NCI-H1436 (cell line): ENCODE results near the gene CAPZA2.
"Not testable (repeated sequence)": the region's sequence is repeated elsewhere in the genome, so short reads cannot be mapped to it uniquely, and the experiment has no call there.

ENCODE experiments used
- DNase-seq: peaks from one replicate; lab custom pipeline; 2025; lab: John Stamatoyannopoulos, UW

The CAPZA2 gene

GRCh38 chr7:116955340-116955739, 93.0 kb downstream of the CAPZA2 start:
- DNase-seq: no peak

DNA sequence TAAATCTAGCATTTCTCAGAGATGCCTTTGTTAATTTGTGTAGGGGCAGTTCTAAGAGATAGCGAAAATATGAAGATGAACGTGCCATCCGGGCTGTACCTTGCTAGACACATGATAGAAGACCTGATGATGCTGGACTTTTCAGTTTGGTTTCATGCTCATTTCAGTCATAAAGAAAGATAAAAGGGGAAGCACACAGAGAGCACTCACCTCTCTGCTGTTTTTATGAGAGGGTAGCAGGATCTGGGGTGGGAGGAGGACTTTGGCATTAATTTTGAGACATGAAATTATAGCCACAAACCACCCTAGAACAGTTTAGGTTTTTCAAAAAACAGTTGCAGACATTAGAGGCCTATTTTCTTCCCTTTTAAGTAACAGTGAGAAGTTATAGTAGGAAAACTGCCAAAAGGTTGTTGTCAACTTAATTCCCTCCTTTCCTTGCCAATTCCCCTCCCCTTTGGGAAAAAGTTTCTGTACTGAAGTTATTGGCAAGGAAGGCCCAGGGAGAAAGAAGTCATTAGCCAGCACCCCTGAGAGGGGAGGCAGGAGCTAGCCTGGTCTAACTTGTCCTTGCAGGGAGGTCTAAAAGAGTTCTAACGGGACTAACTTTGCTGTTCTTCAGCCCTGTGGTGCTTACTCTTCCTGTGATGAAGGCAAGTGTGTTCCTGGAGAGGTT, 93.6 kb downstream of the CAPZA2 start:
- DNase-seq: no peak

GRCh38 chr7:116956477-116956804, 94.1 kb downstream of the CAPZA2 start:
- no peak for DNase-seq

DNA sequence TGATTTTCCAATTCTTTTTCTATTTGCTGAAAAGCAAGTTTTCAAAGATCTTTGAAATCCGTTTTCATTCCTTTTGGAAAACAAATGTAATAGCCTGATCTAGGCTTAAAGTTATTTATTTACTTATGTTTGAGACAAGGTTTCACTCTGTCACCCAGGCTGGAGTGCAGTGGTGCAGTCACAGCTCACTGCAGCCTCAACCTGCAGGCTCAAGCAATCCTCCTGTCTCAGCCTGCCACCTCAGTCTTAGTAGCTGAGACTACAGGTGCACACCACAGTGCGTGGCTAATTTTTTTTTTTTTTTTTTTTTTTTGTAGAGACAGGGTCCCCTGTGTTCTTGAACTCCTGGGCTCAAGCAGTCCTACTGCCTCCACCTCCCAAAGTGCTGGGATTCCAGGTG, 95.5 kb downstream of the CAPZA2 start:
- DNase-seq: no peak

GRCh38 chr7:116961966-116962673, 99.7 kb downstream of the CAPZA2 start:
- DNase-seq: not testable (repeated sequence)

DNA sequence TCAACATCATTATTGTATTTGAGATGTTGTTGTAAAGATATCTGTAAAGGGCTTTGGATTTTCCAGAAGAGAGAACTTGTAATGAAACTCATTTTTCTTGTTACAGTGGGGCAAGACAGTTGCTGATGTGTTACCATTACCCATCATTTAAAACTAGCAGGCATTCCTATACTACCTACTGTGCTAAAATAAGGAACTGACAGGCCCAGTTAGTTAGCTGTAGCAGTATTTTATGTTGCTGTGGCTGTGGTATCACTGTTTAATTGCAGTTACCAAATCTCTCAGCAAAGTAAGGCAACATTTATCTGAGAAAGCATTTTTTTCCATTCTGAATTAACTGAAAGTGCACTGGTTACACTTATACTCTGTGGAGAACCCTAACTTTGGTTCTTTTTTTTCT, 100.8 kb downstream of the CAPZA2 start:
- no peak for DNase-seq

DNA sequence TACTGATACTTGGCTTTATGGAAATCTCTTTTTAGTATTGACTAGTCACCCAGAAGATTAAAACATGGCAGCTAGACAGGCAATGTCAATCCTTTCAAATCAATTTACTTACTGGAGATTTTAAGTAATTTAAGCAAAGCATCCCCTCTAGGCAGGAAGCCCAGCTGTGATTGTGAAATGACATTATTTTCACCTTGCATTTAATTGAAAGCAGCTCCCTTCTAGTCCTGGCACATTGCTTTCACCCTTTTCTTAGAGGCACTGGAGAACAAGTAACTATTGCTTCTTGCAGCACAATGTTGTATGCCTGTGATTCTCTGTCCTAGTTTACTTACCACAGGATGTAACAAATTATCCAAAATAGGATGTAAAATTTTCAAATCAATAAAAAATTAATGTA, 104.2 kb downstream of the CAPZA2 start:
- DNase-seq: no peak

- no peak for DNase-seq
Measured at GRCh38 chr7:116967254-116967922, 105.0 kb downstream of the CAPZA2 start.

DNA sequence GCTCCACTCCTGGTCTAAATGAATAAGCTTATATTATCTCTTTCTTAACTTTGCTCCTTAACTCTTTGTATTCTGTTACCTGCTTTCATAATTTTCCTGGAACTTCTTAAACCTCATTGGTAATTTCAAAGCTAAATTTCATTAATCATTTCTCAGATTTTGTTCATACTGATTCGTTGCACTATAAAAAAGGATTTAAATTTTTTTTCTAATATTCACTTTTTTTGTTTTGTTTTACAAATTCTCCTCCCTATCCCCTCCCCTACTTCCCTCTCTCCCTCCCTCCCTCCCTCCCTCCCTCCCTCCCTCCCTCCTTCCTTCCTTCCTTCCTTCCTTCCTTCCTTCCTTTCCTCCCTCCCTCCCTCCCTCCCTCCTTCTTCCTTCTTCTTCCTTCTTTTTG, 105.6 kb downstream of the CAPZA2 start:
- DNase-seq: no peak

DNA sequence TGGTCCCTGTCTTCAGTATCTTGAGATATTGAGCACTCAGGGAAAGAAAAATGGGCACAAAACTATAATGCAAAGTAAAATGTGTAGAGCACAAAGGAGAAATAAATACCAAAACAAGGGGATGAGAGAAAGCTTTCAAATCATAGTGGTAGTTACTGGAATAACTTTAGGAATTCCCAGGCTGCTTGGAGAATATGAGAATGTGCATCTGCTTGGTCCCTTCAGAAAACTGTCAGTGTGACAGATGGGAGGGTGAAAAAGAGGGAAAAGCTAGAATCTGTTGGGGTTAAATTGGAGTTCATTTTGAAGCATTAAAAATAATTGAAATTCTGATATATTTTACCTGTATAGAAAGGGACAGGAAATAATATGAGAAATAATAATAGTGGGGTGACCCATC, 106.2 kb downstream of the CAPZA2 start:
- no peak for DNase-seq

DNA sequence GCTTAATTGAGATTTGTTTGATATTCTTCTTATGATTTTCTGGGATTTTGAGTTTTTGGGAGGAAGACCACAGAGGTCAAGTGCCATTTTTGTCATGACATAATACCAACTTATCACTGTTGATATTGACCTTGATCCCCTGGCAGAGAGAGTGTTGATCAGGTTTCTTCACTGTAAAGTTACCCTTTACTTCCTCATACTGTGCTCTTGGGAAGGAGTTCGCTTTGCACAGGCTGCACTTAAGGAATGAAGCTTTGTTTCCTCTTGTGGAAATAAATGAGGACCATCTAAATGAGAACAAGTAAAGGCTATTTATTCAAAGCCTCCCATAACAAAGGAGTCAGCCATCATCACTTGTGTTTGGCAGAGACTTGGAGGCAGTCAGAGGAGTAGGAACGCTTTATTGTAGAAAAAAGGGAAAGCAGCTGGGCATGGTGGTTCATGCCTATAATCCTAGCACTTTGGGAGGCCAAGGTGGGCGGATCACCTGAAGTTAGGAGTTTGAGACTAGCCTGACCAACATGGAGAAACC, 107.0 kb downstream of the CAPZA2 start:
- DNase-seq: no peak

DNA sequence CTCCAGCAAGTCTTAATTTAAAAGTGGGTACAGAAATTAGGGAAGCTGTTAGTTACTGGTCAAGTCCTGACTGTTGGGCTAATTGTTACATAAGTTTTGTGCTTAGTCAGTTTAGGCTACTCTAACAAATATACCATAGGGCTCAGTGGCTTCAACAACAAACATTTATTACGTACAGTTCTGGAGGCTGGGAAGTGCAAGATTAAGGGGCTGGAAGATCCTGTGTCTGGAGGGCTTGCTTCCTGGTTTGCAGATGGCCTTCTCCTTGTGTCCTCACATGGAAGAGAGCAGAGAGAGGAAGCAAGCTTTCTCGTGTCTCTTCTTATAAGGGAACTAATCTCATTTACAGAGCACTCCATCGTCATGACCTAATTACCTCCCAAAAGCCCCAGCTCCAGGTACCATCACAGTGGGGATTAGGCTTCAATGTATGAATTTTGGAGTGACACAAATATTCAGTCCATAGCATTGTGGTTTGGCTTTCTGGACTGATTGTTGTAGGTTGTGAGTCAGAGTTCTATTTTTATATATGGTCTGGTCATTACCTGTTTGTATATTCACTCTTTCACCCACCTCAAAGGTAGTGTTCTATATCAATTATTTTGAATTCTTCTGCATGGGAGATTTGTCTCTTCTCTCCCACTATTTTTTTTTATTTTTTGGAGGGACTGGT, 108.0 kb downstream of the CAPZA2 start:
- no peak for DNase-seq

DNA sequence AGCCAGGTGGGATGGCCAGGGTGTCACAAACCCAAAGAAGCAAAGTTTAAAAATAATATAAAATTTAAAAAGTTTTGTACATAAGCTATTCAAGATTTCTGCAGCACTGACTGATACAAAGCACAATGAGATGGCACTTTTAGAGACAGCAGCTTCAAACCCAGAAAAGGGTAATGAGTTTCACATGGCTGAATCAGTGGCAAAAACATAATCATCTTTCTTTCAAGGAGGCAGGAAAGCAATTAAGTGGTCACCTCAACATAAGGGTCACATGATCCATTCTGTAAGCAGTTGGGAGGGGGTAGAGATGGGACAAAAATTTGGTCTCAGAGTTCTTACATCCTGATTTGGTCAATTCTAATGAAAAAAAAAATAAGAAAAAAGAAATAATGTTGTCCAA, 108.8 kb downstream of the CAPZA2 start:
- DNase-seq: not testable (repeated sequence)
